Vagina (tissue), 2 donors: ENCODE data around the gene OR2B3.
"Not testable (repeated sequence)": the region's sequence is repeated elsewhere in the genome, so short reads cannot be mapped to it uniquely, and the experiment has no call there.

Source experiments
- POLR2A ChIP-seq, 2 donors: fragments of 450-650 bp; IDR thresholded peaks; one replicate each; pipeline ENCODE4 v1.6.1; 2017; ENCODE audit warnings: antibody characterized with exemption in 2 of 2, mild to moderate bottlenecking in 2 of 2, moderate library complexity in 2 of 2
- POLR2AphosphoS5 ChIP-seq, 2 donors: sonication (generic); formaldehyde crosslinking; IDR thresholded peaks; one replicate each; pipeline ENCODE4 v1.9.0; 2017; ENCODE audit warnings: antibody characterized with exemption in 2 of 2, mild to moderate bottlenecking in 2 of 2, low read depth in 1 of 2; ENCODE audit not compliant: insufficient read depth in 1 of 2
- TF ChIP-seq, protein P1 (sequence below), 3 experiments: fragments of 450-650 bp in 2 of 3; fragments of 200-600 bp in 1 of 3; sonication (generic) in 1 of 3; IDR thresholded peaks; one replicate each; pipeline ENCODE4 v1.5.1; 2017 to 2019; ENCODE audit warnings: antibody characterized with exemption in 3 of 3, mild to moderate bottlenecking in 2 of 3, moderate library complexity in 2 of 3

DNA sequence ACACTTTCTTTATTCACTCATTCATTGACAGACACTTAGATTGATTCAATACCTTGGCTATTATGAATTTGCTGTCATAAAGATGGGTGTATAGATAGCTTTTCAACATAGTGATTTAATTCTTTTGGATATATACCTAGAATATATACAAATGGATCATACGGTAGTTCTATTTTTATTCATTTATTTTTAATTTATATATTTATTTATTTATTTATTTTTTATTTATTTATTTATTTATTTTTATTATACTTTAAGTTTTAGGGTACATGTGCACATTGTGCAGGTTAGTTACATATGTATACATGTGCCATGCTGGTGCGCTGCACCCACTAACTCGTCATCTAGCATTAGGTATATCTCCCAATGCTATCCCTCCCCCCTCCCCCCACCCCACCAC is 27.9 kb upstream of the OR2B3 start:
- TF ChIP-seq, protein P1, sequence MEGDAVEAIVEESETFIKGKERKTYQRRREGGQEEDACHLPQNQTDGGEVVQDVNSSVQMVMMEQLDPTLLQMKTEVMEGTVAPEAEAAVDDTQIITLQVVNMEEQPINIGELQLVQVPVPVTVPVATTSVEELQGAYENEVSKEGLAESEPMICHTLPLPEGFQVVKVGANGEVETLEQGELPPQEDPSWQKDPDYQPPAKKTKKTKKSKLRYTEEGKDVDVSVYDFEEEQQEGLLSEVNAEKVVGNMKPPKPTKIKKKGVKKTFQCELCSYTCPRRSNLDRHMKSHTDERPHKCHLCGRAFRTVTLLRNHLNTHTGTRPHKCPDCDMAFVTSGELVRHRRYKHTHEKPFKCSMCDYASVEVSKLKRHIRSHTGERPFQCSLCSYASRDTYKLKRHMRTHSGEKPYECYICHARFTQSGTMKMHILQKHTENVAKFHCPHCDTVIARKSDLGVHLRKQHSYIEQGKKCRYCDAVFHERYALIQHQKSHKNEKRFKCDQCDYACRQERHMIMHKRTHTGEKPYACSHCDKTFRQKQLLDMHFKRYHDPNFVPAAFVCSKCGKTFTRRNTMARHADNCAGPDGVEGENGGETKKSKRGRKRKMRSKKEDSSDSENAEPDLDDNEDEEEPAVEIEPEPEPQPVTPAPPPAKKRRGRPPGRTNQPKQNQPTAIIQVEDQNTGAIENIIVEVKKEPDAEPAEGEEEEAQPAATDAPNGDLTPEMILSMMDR (IDR thresholded peaks at IDR 0.05), result not testable (repeated sequence)
- not testable (repeated sequence) for TF ChIP-seq POLR2AphosphoS5 (IDR thresholded peaks at IDR 0.05; ENCODE audit: insufficient read depth in 1 of 2, low read depth in 1 of 2); POLR2A (IDR thresholded peaks at IDR 0.05)
